ENCODE results near the gene WDR44.
"Not testable (repeated sequence)": the region's sequence is repeated elsewhere in the genome, so short reads cannot be mapped to it uniquely, and the experiment has no call there.

WDR44 gene, protein sequence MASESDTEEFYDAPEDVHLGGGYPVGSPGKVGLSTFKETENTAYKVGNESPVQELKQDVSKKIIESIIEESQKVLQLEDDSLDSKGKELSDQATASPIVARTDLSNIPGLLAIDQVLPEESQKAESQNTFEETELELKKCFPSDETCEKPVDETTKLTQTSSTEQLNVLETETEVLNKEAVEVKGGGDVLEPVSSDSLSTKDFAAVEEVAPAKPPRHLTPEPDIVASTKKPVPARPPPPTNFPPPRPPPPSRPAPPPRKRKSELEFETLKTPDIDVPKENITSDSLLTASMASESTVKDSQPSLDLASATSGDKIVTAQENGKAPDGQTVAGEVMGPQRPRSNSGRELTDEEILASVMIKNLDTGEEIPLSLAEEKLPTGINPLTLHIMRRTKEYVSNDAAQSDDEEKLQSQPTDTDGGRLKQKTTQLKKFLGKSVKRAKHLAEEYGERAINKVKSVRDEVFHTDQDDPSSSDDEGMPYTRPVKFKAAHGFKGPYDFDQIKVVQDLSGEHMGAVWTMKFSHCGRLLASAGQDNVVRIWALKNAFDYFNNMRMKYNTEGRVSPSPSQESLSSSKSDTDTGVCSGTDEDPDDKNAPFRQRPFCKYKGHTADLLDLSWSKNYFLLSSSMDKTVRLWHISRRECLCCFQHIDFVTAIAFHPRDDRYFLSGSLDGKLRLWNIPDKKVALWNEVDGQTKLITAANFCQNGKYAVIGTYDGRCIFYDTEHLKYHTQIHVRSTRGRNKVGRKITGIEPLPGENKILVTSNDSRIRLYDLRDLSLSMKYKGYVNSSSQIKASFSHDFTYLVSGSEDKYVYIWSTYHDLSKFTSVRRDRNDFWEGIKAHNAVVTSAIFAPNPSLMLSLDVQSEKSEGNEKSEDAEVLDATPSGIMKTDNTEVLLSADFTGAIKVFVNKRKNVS

DNA sequence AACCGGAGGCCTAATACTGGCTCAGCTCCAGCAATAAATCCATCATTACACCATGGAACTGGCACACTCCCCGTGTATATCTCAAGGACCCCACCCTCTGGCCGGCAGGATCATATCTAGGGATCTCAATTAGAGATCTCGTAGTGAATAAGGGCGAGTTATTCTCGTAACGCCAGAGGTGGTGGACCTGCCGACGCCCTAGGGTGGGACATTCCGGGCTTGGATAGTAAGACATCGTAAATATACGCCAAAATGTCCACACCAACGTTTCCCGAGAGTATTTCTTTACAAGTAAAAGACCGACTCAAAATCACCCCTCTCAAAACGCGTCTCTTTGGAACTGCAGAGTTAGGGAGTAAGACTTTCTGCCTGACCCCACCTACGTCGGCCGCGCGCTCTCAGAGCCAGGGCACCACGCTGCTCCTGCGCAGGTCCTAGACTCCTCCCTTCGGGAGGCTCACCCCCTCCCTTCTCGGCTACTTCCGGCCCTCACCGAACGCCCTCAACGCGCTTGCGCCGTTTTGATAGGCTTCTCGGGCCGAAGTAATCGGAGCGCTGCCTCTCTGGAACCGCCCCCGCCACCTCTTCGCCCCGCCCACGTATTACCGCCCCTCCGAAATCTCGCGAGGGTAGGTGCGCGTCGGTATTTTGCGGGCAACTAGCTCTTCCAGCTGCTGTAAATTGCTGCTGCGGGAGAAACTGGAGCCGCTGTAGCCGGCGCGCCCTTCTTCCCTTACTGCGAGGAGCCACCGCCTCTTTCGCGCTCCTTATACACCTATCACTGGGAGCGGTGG, at the start of gene WDR44:
Gene WDR44 (plus strand): TSS at position 643 of the 794 bp plus-strand sequence. CDS start 398 bp downstream, outside the sequence.
- peak; percentile 88 for DNase-seq

DNA sequence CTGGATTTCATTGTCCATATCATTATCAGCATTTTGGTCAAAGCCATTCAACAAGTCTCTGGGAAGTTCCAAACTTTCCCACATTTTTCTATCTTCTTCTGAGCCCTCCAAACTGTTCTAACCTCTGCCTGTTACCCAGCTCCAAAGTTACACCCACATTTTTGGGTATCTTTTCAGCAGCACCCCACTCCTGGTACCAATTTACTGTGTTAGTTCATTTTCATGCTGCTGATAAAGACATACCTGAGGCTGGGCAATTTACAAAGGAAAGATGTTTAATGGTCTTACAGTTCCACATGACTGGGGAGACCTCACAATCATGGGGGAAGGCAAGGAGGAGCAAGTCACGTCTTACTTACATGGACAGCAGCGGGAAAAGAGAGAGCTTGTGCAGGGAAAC, 40.1 kb upstream of the WDR44 start:
- not testable (repeated sequence) for DNase-seq

DNA sequence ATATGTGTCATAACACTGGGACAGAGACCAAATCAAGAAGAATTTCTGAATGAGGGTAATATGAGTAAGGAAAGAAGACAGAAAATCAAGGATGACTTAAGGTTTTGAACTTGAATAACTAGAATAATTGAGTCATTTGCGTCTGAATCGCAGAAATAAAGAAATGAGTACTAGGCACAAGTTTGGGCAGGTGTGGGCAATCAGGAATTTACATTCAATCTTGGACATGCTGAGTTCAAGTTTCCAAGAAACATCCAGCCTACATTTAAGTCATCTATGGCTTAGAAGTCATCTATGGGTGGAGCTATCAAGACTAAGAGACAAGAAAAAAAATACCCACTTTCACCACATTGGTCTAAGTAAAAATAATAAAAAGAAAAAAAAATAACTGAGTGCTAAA, 30.4 kb upstream of the WDR44 start:
- DNase-seq = no peak

DNA sequence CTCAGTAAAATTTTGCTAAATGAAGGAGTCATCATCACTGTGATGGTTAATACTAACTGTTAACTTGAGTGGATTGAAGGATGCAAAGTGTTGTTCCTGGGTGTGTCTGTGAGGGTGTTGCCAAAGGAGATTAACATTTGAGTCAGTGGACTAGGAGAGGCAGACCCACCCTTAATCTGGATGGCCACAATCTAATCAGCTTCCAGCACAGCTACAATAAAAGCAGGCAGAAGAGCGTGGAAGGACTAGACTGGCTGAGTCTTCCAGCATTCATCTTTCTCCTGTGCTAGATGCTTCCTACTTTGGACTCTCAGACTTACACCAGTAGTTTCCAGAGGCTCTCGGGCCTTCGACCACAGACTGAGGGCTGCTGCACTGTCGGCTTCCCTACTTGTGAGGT, 21.3 kb upstream of the WDR44 start:
- no peak for DNase-seq

GRCh38 chrX:118325453-118325852, 20.5 kb upstream of the WDR44 start:
- DNase-seq = no peak

DNA sequence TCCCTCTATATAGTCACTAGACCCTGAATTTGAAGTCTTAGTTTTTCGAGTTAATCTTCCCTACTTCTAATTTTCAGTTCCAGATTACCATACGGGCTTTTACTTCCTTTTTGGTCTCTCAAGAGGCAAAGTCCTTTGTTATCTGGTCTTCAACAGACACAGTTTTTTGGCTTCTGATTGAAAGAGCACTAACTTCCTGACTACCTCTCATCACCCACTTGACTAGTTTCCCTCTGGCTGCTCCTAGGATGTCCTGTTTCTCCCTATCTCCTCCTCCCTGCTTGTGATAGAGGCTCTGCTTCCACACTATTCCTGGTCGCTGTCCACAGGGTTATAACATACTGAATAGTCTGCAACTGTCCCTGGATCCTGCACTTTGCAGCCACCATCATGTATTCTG, 16.7 kb upstream of the WDR44 start:
- DNase-seq = no peak

- no peak for DNase-seq
Observed at GRCh38 chrX:118337687-118338086, 8.2 kb upstream of the WDR44 start.

DNA sequence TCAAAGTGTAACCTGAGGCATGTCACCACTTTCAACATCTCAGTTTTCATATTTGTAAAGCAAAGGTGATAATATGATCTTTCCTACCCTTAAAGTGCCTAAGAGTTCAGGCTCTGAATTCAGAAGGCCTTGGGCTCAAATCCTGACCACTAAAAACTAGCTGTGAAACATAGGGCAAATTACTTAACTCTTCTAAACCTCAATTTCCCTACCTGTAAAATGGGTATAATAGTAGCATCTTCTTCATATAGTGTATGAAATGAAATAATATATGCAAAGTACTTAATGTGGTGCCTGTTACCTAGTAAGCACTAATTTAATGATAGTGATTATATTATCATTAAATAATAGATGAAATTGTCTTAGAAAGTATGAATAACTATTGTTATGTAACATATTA, 7.0 kb upstream of the WDR44 start:
- no peak for DNase-seq

GRCh38 chrX:118345045-118345463, 852 bp upstream of the WDR44 start:
- peak; percentile 13 for DNase-seq

GRCh38 chrX:118346258-118347094, 570 bp downstream of the WDR44 start:
- DNase-seq = peak; percentile 41

DNA sequence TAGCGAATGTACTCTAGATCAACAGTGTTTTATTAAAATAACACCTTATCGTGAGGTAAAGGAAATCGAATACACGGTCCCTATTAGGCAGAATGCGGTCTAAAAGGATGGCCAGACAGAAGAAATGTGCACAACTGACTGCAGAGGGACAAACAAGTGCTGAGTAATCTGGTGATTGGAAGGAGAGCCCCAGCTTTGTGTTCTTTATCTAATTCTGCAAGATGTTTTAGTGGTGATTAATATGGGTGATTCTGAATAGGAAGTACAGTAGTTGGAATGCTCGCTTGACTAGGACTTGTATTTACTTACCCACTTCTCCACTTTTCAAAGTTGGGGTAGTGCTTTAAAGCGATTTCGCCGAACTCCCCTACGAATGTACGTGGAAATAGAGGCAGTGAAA, 1.2 kb downstream of the WDR44 start:
- no peak for DNase-seq

- DNase-seq = no peak
Observed at GRCh38 chrX:118347736-118348135, 1.8 kb downstream of the WDR44 start.

- DNase-seq = no peak
Observed at GRCh38 chrX:118348186-118348810, 2.4 kb downstream of the WDR44 start.

GRCh38 chrX:118349188-118349587, 3.3 kb downstream of the WDR44 start:
- no peak for DNase-seq

- DNase-seq = no peak
Observed at GRCh38 chrX:118350221-118350620, 4.3 kb downstream of the WDR44 start.

GRCh38 chrX:118350706-118351105, 4.8 kb downstream of the WDR44 start:
- no peak for DNase-seq

- no peak for DNase-seq
Observed at GRCh38 chrX:118352566-118352965, 6.7 kb downstream of the WDR44 start.

GRCh38 chrX:118353081-118353850, 7.4 kb downstream of the WDR44 start:
- DNase-seq = no peak

DNA sequence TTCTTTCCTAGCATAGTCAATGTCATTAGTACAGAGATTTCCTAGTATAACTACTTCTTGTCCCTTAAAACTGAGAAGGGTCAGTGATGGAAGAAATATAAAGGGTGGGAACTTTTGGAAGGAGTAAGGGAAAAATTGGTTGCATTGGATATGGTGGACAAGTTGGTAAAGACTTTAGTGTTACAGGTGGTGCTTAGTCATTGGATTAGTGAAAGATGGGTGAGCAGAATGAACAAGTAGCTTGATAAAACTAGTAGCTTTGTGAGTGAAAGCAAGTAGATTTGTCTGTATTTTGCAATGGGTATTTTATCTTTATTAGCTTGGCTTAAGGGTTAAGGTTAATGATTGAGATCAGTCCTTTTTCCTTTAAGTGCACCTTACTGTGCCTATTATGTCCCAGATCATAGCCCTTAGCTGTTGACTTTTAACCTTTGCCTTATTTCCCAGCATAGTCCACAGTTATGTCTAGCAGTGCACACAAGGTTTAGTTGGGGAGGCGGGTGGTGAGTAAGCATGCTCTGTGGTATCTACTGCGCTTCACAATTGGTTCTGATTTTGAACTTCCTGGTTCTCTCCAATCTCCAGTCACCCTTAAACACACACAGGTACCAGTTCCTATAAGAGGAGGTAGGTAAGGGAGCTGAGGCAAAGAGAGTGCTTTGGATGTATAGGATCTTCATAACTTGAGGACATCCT, 9.5 kb downstream of the WDR44 start:
- no peak for DNase-seq

- DNase-seq = no peak
Observed at GRCh38 chrX:118356154-118356701, 10.3 kb downstream of the WDR44 start.

All from NCI-H1105 (cell line).